Sigmoid colon (tissue), 4 donors: ENCODE results near the gene DRC3.

ENCODE experiments used
- POLR2AphosphoS5 ChIP-seq, 4 donors: sonication (generic); formaldehyde crosslinking; IDR thresholded peaks; one replicate each; pipeline ENCODE4 v1.6.1; 2017; ENCODE audit warnings: antibody characterized with exemption in 4 of 4
- TF ChIP-seq, protein P1 (sequence below), 4 experiments: fragments of 450-650 bp in 3 of 4; fragments of 200-600 bp in 1 of 4; IDR thresholded peaks; one replicate each; pipeline ENCODE4 v1.5.1; 2016 to 2019; ENCODE audit warnings: antibody characterized with exemption in 4 of 4, mild to moderate bottlenecking in 3 of 4, moderate library complexity in 2 of 4

DNA sequence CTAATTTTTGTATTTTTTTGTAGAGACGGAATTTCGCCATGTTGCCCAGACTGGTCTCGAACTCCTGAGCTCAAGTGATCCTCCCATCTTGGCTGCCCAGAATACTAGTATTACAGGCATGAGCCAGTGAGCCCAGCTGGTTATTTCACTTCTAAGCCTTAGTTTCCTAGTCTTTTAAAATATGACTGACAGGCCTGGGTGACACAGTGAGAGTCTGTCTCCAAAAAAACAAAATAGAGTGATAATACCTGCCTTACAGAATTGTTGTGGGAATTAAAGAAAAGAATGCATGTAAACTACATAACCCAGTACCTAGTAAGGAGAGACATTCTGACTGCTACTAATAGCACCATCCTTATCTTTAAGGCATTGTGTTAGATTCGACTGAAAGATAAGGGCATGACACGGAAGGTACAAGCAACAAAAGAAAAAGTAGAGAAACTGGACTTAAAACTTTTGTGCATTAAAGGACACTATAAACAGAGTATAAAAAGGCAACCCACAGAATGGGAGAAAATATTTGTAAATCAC, 12.1 kb upstream of the DRC3 start:
- TF ChIP-seq POLR2AphosphoS5 (IDR thresholded peaks at IDR 0.05): no peak
- TF ChIP-seq, protein P1, sequence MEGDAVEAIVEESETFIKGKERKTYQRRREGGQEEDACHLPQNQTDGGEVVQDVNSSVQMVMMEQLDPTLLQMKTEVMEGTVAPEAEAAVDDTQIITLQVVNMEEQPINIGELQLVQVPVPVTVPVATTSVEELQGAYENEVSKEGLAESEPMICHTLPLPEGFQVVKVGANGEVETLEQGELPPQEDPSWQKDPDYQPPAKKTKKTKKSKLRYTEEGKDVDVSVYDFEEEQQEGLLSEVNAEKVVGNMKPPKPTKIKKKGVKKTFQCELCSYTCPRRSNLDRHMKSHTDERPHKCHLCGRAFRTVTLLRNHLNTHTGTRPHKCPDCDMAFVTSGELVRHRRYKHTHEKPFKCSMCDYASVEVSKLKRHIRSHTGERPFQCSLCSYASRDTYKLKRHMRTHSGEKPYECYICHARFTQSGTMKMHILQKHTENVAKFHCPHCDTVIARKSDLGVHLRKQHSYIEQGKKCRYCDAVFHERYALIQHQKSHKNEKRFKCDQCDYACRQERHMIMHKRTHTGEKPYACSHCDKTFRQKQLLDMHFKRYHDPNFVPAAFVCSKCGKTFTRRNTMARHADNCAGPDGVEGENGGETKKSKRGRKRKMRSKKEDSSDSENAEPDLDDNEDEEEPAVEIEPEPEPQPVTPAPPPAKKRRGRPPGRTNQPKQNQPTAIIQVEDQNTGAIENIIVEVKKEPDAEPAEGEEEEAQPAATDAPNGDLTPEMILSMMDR (IDR thresholded peaks at IDR 0.05): no peak
